GM12878 (cell line): ENCODE measurements around the gene CSRP1. TPM values are rescaled to one million over a fixed set of nuclear protein-coding genes. Genes with fewer than 3 reads are reported as not detected.

Source experiments
- ATAC-seq: fragments of 200-7000 bp; cut with Tn5 transposase; 3 replicates; pipeline ENCODE4 v1.9.1; 2020; ENCODE audit warnings: mild to moderate bottlenecking, moderate library complexity
- BruUV-seq: library from RNA; stranded (reverse); fragments of 400-500 nt; replicated peaks from 2 replicates; lab custom pipeline; 2021; lab: Mats Ljungman, UMichigan
- CTCF ChIA-PET: fragments of 300-600 bp; sonication (Branson Sonifier 250); formaldehyde crosslinking; extraction: SDS; loops from one replicate; lab custom pipeline; 2021; ENCODE audit warnings: inconsistent platforms; lab: Yijun Ruan, JAX
- POLR2A ChIA-PET: fragments of 350-600 bp; formaldehyde crosslinking; extraction: SDS; loops from one replicate; lab custom pipeline; 2021; ENCODE audit warnings: inconsistent platforms; lab: Charles Lee
- RAD21 ChIA-PET: fragments of 300-600 bp; sonication (Branson Sonifier 250); formaldehyde crosslinking; loops from one replicate; lab custom pipeline; 2023; ENCODE audit warnings: antibody characterized with exemption; ENCODE audit not compliant: unreplicated experiment; lab: Charles Lee
- SMC1A ChIA-PET: fragments of 300-600 bp; sonication (Branson Sonifier 250); formaldehyde crosslinking; loops from one replicate; lab custom pipeline; 2023; ENCODE audit not compliant: unreplicated experiment, uncharacterized antibody; lab: Charles Lee
- DNase-seq: peaks from one replicate; pipeline ENCODE4 v3.0.0-alpha.2; 2011; ENCODE audit warnings: low read depth, low spot score
- FAIRE-seq: peaks from 3 replicates; lab custom pipeline; 2011; peaks lifted over from hg19 to GRCh38; lab: Jason Lieb, UNC
- H2AFZ ChIP-seq: 2 replicates; pipeline ENCODE4 v1.6.0; 2011; ENCODE audit warnings: low read depth, low read length, control low read depth; ENCODE audit not compliant: control insufficient read depth
- H3K27ac ChIP-seq: 2 replicates; pipeline ENCODE4 v1.5.1; 2011; ENCODE audit warnings: control low read depth; ENCODE audit not compliant: control insufficient read depth, insufficient read depth
- H3K27me3 ChIP-seq, 2 experiments: replicated peaks in 1 of 2; 2 replicates each; pipeline versions ENCODE4 v1.6.0 to v1.6.1; 2011; ENCODE audit warnings: low read length in 1 of 2; ENCODE audit not compliant: control insufficient read depth in 2 of 2, insufficient read depth in 2 of 2
- H3K36me3 ChIP-seq, 2 experiments: 2 replicates each; pipeline ENCODE4 v1.5.1; 2011; ENCODE audit warnings: low read length in 1 of 2; ENCODE audit not compliant: control insufficient read depth in 2 of 2, insufficient read depth in 2 of 2
- H3K4me1 ChIP-seq: 2 replicates; pipeline ENCODE4 v1.6.1; 2011; ENCODE audit warnings: mild to moderate bottlenecking, low read length, moderate library complexity, mixed read lengths; ENCODE audit not compliant: control insufficient read depth, insufficient read depth
- H3K4me2 ChIP-seq: 2 replicates; pipeline ENCODE4 v1.6.0; 2011; ENCODE audit warnings: control low read depth; ENCODE audit not compliant: control insufficient read depth, insufficient read depth
- H3K4me3 ChIP-seq: fragments of 200-600 bp; sonication (generic); 2 replicates; pipeline ENCODE4 v1.5.1; 2016
- H3K79me2 ChIP-seq: 2 replicates; pipeline ENCODE4 v1.6.0; 2011; ENCODE audit warnings: low read length; ENCODE audit not compliant: control insufficient read depth, insufficient read depth
- H3K9ac ChIP-seq: 2 replicates; pipeline ENCODE4 v1.8.0; 2011; ENCODE audit warnings: low read length, control low read depth, mixed read lengths; ENCODE audit not compliant: control insufficient read depth, insufficient read depth
- H3K9me3 ChIP-seq: replicated peaks from 3 replicates; pipeline ENCODE4 v1.5.1; 2011; ENCODE audit warnings: mild to moderate bottlenecking, low read length; ENCODE audit not compliant: control insufficient read depth, insufficient read depth
- H4K20me1 ChIP-seq: 2 replicates; pipeline ENCODE4 v1.6.0; 2011; ENCODE audit not compliant: control insufficient read depth, insufficient read depth
- BCL3 ChIP-seq: IDR thresholded peaks from 2 replicates; pipeline ENCODE4 v1.6.1; 2011; ENCODE audit warnings: borderline replicate concordance, low read depth, mild to moderate bottlenecking, moderate library complexity, low read length; ENCODE audit not compliant: insufficient read depth, poor library complexity, severe bottlenecking
- CHD2 ChIP-seq: IDR thresholded peaks from 2 replicates; pipeline ENCODE4 v1.6.1; 2011; ENCODE audit warnings: low read depth, low read length, improper control_type of control experiment, borderline replicate concordance
- EED ChIP-seq: sonication (generic); IDR thresholded peaks from 2 replicates; pipeline ENCODE4 v1.6.1; 2016; ENCODE audit warnings: antibody characterized with exemption, low read depth
- FOXK2 ChIP-seq: fragments of 450-650 bp; IDR thresholded peaks from 2 replicates; pipeline ENCODE4 v1.6.1; 2017; ENCODE audit warnings: mild to moderate bottlenecking, moderate library complexity
- FOXM1 ChIP-seq: IDR thresholded peaks from 2 replicates; pipeline ENCODE4 v1.6.1; 2012; ENCODE audit warnings: low read depth, mild to moderate bottlenecking, inconsistent platforms, low read length, moderate library complexity
- IRF5 ChIP-seq: fragments of 450-650 bp; IDR thresholded peaks from 2 replicates; pipeline ENCODE4 v1.6.1; 2017; ENCODE audit warnings: borderline replicate concordance
- MLLT1 ChIP-seq: fragments of 450-650 bp; IDR thresholded peaks from 2 replicates; pipeline ENCODE4 v1.6.1; 2016; ENCODE audit warnings: mild to moderate bottlenecking
- NFXL1 ChIP-seq: fragments of 450-650 bp; IDR thresholded peaks from 2 replicates; pipeline ENCODE4 v1.6.1; 2017; ENCODE audit warnings: antibody characterized with exemption, mild to moderate bottlenecking, borderline replicate concordance
- NFYB ChIP-seq: IDR thresholded peaks from 2 replicates; pipeline ENCODE4 v1.6.1; 2011; ENCODE audit warnings: low read depth, mild to moderate bottlenecking, low read length, improper control_type of control experiment, moderate library complexity; ENCODE audit not compliant: insufficient read depth
- NKRF ChIP-seq: fragments of 450-650 bp; conservative IDR thresholded peaks from 2 replicates; pipeline ENCODE4 v1.6.1; 2017; ENCODE audit warnings: mild to moderate bottlenecking, moderate library complexity
- PAX5 ChIP-seq: IDR thresholded peaks from 2 replicates; pipeline ENCODE4 v1.6.1; 2011; ENCODE audit warnings: low read depth, low read length, borderline replicate concordance
- POLR2AphosphoS5 ChIP-seq: IDR thresholded peaks from 2 replicates; pipeline ENCODE4 v1.6.1; 2011; ENCODE audit warnings: mild to moderate bottlenecking, low read length, inconsistent platforms
- SREBF2 ChIP-seq: IDR thresholded peaks from 2 replicates; pipeline ENCODE4 v1.6.1; 2012; ENCODE audit warnings: mild to moderate bottlenecking, low read length
- STAT1 ChIP-seq: fragments of 450-650 bp; conservative IDR thresholded peaks from 2 replicates; pipeline ENCODE4 v1.6.1; 2014; ENCODE audit warnings: antibody characterized with exemption, mild to moderate bottlenecking
- SUZ12 ChIP-seq: fragments of 200-600 bp; sonication (generic); IDR thresholded peaks from one replicate; pipeline ENCODE4 v1.6.1; 2018; ENCODE audit warnings: antibody characterized with exemption, mild to moderate bottlenecking; ENCODE audit not compliant: unreplicated experiment
- USF2 ChIP-seq: IDR thresholded peaks from 2 replicates; pipeline ENCODE4 v1.6.1; 2011; ENCODE audit warnings: low read depth, low read length, improper control_type of control experiment, borderline replicate concordance
- WGBS: methylation state at CpG from one replicate; pipeline ENCODE4 v1.1.6; 2016; ENCODE audit warnings: low lambda C conversion rate; ENCODE audit not compliant: insufficient replicate concordance, insufficient coverage; ENCODE audit errors: missing lambda C conversion rate; 5-methylcytosine and 5-hydroxymethylcytosine counted together
- in situ Hi-C: fragments of 300-500 bp; cut with MboI; formaldehyde crosslinking; loops from 9 replicates; pipeline ENCODE4 v1.14.3; 2018; ENCODE audit warnings: mixed read lengths
- intact Hi-C: fragments of 100-400 bp; cut with micrococcal nuclease; formaldehyde crosslinking; loops from one replicate; pipeline ENCODE4 v1.14.2; 2022; ENCODE audit not compliant: unreplicated experiment
- polyA plus RNA-seq, 11 experiments: library from polyadenylated mRNA; depleted of rRNA in 4 of 11; unstranded in 6 of 11; stranded (reverse) in 5 of 11; fragments of >200 nt; fragmentation: Nextera tagmentation in 4 of 11; fragmentation: Illumina TruSeq in 1 of 11; extraction: Ambion mirVana in 4 of 11; extraction: Trizol in 1 of 11; gene quantifications; 1 replicate in 1 of 11; 2 replicates in 10 of 11; pipeline versions ENCODE4 v1.2.1 to v1.2.3, GENCODE V29; 2011 to 2016; ENCODE audit warnings: inconsistent platforms in 2 of 11, missing spikeins in 2 of 11, low read depth in 1 of 11
- total RNA-seq, 4 experiments: library from RNA; depleted of rRNA in 3 of 4; stranded (reverse); fragments of >200 nt in 3 of 4; fragmentation: Illumina TruSeq in 1 of 4; extraction: Trizol in 1 of 4; gene quantifications; 2 replicates each; pipeline versions ENCODE4 v1.2.1 to v1.2.3, GENCODE V29; 2013 to 2021

CSRP1 gene
- total and polyA plus RNA-seq, 10 of the 15 experiments (the other 5 are each of a cell fraction or from before 2014, with no cell fraction given): 23.4 to 99.2 (median 80.7) TPM

- in situ Hi-C loops (loop anchor here (5.0 kb wide), 1 partner anchor 64 kb away; no protein-coding TSS in a partner anchor), intact Hi-C loops (loop anchor here (10.0 kb wide), 1 partner anchor 257 kb away; no protein-coding TSS in a partner anchor)
- Histone ChIP-seq H3K4me3 (no peak overlapping the region), H2AFZ (no peak overlapping the region), H3K27me3 (no peaks in the 10 kb centered on the region), H3K4me1 (peaks cover 42% of the 10 kb centered on the region), H4K20me1 (peaks cover 3% of the 10 kb centered on the region; the same call in 1 of the 2 replicates), H3K27ac (peak overlapping the region; percentile 45; the same call in 1 of the 2 replicates), H3K4me2 (peak overlapping the region; percentile 63), H3K79me2 (peaks cover 10% of the 10 kb centered on the region), H3K9me3 (no peaks in the 10 kb centered on the region), H3K36me3 (no peaks in the 10 kb centered on the region), H3K9ac (no peak overlapping the region; the same call in 1 of the 2 replicates)
- ChIA-PET CTCF (interaction anchor here (0.6 to 11.2 kb wide), 24 partner anchors 12 to 318 kb away, joined by 3 to 814 read pairs (median 8); partner anchors contain the start of genes IPO9 and PHLDA3), RAD21 (interaction anchor here (0.8 to 15.3 kb wide), 16 partner anchors 8 to 164 kb away, joined by 3 to 505 read pairs (median 9); partner anchors contain the start of gene PHLDA3), SMC1A (interaction anchor here (0.5 to 18.7 kb wide), 18 partner anchors 11 to 327 kb away, joined by 3 to 514 read pairs (median 4); partner anchors contain the start of gene PHLDA3), POLR2A (interaction anchor here (1.0 to 5.0 kb wide), 7 partner anchors 9 to 105 kb away, joined by 3 to 68 read pairs (median 5); no protein-coding TSS in a partner anchor)
- 30% methylated on average over 6 of the region's 6 CpGs for WGBS
- no peak for ATAC-seq
- BruUV-seq: no TSS peak
- DNase-seq: no peak
- FAIRE-seq: no peak
- no peak for TF ChIP-seq NKRF
- no peak for TF ChIP-seq FOXM1
- no peak for TF ChIP-seq EED
- no peak for TF ChIP-seq BCL3
- no peak for TF ChIP-seq PAX5
- no peak for TF ChIP-seq STAT1
- no peak for TF ChIP-seq USF2
- no peak for TF ChIP-seq MLLT1
- no peak for TF ChIP-seq NFXL1
- TF ChIP-seq IRF5: no peak
- TF ChIP-seq CHD2: no peak
- no peak for TF ChIP-seq SREBF2
- no peak for TF ChIP-seq POLR2AphosphoS5
- TF ChIP-seq SUZ12: no peak
- TF ChIP-seq FOXK2: no peak
- TF ChIP-seq NFYB: no peak
Measured at GRCh38 chr1:201511396-201511940, 4.5 kb upstream of the CSRP1 start.
